Dermis microvascular lymphatic vessel endothelial cell (primary cell): Measurements from ENCODE around the gene UQCC5. TPM values are rescaled to one million over a fixed set of nuclear protein-coding genes. Genes with fewer than 3 reads are reported as not detected.

Experiments
- DNase-seq, 2 donors: peaks; one replicate each; pipeline versions ENCODE4 v3.0.0 to v3.0.0-alpha.2; 2010; ENCODE audit warnings: low read depth in 2 of 2
- total RNA-seq: library from RNA; depleted of rRNA; stranded (reverse); fragments of >200 nt; gene quantifications from 2 replicates; pipeline ENCODE4 v1.2.1, GENCODE V29; 2014

The UQCC5 gene
- total RNA-seq, 1 donor from 2014 or later, result 5.8 TPM

GRCh38 chr3:52532838-52533622, 3.4 kb upstream of the UQCC5 start:
- DNase-seq, result peak in 1 of 2 donors; percentile 43

DNA sequence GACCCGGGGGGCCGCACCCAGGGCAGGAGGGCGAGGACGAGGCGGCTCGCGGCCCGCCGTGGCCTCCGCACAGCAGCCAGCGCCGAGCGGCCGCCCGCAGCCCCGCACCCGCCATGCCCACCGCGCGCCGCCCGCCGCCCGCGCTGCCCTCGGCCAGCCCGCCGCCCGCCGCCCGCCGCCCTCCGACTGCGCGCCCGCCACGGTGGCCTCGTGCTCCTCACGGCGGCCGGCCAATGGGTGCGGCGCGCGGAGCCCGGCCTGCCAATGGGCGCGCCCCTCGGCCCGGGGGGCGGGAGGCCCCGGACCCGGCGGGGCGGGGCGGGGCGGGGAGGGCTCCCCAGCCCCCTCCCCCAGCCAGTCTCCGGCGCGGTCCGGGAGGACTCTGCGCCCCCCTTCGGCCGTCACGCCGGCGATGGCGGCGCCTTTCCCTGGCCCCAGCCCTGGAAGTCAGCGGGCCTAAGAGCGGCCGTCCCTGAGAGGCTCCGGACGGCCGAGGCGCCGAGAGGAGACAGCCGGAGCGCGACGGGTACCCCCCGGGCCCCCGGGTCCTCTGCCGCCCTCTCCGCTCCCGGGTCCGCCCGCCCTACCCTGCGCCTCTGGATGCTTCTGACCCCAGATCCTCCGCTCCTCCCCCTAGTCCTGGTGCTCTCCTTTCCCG, 2.7 kb upstream of the UQCC5 start, which contains the start of gene NT5DC2:
Gene NT5DC2, minus strand, starts transcription at position 235 of the 658 bp plus-strand sequence. Its CDS starts 120 bp downstream, at position 115.
- peak; percentile 9 to 83 for DNase-seq

- no peak for DNase-seq
Observed at GRCh38 chr3:52534281-52535183, 1.9 kb upstream of the UQCC5 start.

- no peak for DNase-seq
Observed at GRCh38 chr3:52535411-52536111, 844 bp upstream of the UQCC5 start.

GRCh38 chr3:52536112-52536368, 365 bp upstream of the UQCC5 start:
- no peak for DNase-seq

DNA sequence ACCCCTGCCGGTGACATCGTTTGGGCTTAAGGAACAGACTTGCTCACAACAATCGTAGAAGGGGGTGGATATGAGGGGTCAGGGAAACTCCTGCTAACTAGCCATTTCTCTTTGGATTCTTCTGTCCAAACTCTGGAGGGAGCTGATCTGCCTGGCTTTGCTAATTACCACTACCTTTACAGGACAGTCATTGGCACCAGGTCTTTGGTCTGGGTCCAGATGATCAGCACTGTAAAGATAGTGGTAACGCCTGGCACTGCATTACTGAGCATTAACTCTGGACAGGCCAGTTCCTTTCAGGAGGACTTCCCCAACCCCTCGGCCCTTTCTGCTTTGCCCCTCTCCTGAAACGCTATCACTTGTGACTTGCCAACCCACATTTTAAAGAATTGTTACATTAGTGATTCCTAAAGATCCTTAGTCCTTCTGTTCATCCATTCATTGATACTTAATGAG, 788 bp downstream of the UQCC5 start:
- no peak for DNase-seq

GRCh38 chr3:52537726-52538421, 1.5 kb downstream of the UQCC5 start:
- DNase-seq, result no peak

GRCh38 chr3:52539010-52539653, 2.7 kb downstream of the UQCC5 start:
- DNase-seq, result no peak

- no peak for DNase-seq
Observed at GRCh38 chr3:52541050-52541449, 4.6 kb downstream of the UQCC5 start.

GRCh38 chr3:52544937-52545336, 8.5 kb downstream of the UQCC5 start:
- DNase-seq, result no peak

DNA sequence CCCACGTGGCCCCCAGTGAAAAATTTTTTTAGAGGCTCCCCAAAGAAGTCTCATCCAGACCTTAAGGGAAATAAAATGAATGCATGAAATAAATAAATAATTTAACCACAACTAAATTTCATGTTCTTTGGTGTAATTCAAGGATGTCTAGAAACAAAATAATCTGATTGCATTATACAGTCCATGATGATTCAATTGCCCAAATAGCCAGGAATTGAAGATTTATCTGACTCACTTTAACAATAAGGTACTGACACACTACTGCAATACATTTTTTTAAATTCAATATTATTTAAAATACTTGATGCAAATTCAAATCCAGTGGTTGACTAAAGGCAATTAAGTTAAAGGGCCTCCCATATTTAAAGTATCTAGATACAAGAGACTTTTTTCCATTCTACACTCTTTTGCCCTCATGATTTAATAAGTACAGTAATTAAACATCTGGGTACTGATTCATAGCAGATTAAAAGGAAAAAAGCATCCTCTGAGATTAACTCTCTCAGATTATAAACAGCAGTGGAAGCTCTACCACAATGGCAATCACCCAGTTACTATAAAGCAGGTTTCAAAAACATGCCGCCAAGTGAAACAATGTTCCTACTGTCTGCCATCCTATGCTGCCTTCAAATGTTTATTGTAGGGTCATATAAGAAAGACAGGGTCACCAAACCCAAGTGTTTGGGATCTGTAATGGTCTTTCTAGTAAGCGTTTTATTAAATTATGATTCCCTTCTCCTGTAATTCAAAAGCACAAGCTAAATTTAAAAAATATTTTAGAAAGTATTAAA, 9.9 kb downstream of the UQCC5 start:
- DNase-seq, result no peak

- DNase-seq, result no peak
Observed at GRCh38 chr3:52547143-52547542, 10.7 kb downstream of the UQCC5 start.

- DNase-seq, result no peak
Observed at GRCh38 chr3:52551118-52551517, 14.7 kb downstream of the UQCC5 start.

DNA sequence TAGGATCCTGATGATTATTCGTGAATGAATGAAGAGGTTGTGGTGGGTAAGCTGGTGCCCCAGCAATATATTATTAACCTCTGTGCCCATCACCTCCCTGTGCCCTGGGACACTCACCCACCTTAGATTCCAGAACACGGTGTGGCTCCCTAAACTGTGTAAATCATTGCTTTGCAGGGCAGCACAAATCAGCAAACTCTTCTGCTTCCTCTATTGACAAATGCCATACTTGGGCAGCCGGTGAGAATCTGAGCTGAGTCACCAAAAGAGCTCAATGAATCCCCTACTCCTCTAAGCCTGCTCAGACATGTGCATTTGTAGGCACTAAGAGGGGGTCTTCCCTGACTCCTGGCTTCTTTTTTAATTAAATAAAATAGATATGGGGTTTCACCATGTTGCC, 15.7 kb downstream of the UQCC5 start:
- DNase-seq, result no peak

DNA sequence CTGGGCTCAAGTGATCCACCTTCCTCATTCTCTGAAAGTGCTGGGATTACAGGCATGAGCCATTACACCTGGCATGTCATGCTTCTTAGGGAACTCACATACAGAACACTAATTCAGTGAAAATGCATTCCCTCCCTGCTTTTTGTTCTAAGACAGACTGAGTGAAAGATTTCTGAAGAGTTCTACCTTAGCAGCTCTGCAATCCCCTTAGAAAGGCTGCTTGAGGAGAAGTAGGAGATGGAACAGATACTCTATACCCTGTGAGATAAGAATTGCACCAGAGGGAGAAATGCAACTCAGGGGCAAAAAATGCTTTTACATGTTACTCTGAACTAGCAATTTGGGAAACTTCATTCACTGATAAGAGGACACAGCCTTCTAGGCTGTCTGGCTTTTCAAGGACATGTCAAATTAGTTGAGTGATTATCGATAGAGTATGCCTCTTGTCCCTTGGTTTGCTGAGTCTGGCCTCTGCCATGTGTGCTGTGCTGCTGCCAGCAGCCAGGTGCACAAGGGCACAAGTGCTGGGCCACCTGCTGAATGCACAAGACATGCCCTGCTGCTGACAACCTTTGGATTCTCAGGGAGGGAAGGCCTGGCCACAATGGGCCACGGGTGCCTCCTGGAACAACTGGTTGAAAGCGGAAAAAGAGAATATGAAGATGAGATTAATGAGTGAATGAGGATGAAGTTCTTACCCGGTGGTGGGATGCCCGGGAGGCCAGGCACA, 17.8 kb downstream of the UQCC5 start:
- DNase-seq, result no peak

DNA sequence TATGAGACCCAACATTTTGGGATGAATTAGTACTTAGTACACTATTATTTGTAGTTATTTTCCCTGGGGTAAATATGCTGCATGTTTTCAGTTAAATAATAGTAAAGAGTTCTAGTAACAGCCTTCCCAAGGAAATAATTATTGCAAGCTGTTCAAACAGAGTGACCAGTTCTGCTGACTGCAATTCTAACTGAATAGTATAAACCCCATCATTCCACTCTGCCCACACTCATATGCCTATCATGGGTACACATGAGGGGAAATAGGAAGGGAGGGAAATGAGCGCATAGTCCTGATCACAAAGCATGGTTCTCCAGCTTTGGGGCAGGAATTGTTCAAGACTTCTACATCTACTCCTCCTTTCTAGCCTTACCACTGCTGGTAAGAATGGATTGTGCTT, 18.7 kb downstream of the UQCC5 start:
- DNase-seq, result no peak

DNA sequence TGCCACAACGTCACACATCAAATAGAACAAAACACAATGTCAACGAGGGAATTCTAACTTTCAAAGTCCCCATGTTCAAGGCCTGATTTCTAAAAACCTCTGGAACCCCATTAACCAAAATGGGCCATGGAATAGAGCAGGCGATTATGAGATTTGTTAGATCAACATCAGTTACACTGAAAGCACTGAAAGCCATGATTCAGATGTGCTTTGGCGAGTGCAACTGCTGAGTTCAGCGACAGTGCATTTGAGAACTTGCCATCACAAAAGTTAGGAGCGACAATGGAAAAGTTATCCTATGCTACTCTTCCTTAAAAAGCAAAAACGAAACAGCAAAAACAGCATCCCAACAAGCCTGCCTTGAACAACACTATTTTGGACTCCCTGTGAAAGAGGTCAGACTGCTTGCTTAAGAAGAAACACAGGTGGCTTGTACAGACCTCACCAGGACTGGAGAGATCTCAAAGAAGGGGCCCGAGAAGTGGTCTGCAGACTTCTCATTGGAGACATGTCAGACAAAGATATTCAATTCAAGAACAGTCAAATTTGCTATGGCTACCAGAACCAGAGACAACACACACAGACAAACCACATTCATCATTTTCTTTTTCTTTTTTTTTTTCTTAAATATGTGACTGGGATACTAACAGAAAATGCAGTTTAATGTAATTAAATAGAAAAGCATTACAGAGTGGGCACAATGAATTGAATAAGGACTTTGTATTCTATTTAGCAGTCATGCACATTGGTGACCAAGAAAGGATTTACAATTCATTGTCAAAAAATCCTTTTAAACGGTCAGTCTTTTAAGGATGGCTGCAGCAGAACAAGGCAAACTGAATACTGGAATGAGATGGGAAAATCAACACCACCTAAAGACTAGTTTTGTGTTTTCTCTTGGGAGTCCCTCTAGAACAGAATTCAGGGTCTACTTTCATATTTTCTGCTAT, 20.9 kb downstream of the UQCC5 start:
- no peak for DNase-seq

GRCh38 chr3:52558436-52558835, 22.0 kb downstream of the UQCC5 start:
- no peak for DNase-seq
